Activated CD8-positive, alpha-beta memory T cell treated with anti-CD3 and anti-CD28 coated beads for 36 hours (primary cell): Measurements from ENCODE around the gene ATP11C. TPM values are rescaled to one million over a fixed set of nuclear protein-coding genes. Genes with fewer than 3 reads are reported as not detected.

Experiments
- CTCF ChIA-PET: fragments of 350-600 bp; sonication (Branson Sonifier 250); formaldehyde crosslinking; loops from one replicate; lab custom pipeline; 2021; ENCODE audit warnings: antibody characterized with exemption; lab: Charles Lee
- POLR2A ChIA-PET: fragments of 350-600 bp; sonication (Branson Sonifier 250); formaldehyde crosslinking; loops from one replicate; lab custom pipeline; 2021; ENCODE audit warnings: antibody characterized with exemption; lab: Charles Lee
- total RNA-seq, 2 experiments: library from RNA; stranded (reverse); gene quantifications; one replicate each; pipeline ENCODE4 v1.2.3, GENCODE V29; 2021

The ATP11C gene
- total RNA-seq, 2 experiments from 2014 or later, result 18.6 to 20.2 TPM

- POLR2A ChIA-PET, result no interaction called here
- CTCF ChIA-PET, result no interaction called here
Observed at GRCh38 chrX:139826065-139827044, 106.5 kb downstream of the ATP11C start.

- CTCF ChIA-PET, result no interaction called here
- POLR2A ChIA-PET, result no interaction called here
Observed at GRCh38 chrX:139825618-139826017, 107.2 kb downstream of the ATP11C start.

- POLR2A ChIA-PET, result interaction anchor here (0.5 kb wide), 1 partner anchor 40 kb away, joined by 3 read pairs; no protein-coding TSS in a partner anchor
- CTCF ChIA-PET, result no interaction called here
Observed at GRCh38 chrX:139823806-139824205, 109.0 kb downstream of the ATP11C start.

- POLR2A ChIA-PET, result no interaction called here
- CTCF ChIA-PET, result no interaction called here
Observed at GRCh38 chrX:139820358-139820984, 112.4 kb downstream of the ATP11C start.

- ChIA-PET CTCF (no interaction called here), POLR2A (no interaction called here)
Observed at GRCh38 chrX:139816204-139816603, 116.6 kb downstream of the ATP11C start.

GRCh38 chrX:139815771-139816170 lies 117.1 kb downstream of the ATP11C start:
- CTCF ChIA-PET, result no interaction called here
- POLR2A ChIA-PET, result no interaction called here

GRCh38 chrX:139811942-139812629 lies 120.8 kb downstream of the ATP11C start:
- ChIA-PET CTCF (no interaction called here), POLR2A (no interaction called here)

- POLR2A ChIA-PET, result no interaction called here
- CTCF ChIA-PET, result no interaction called here
Observed at GRCh38 chrX:139804482-139804881, 128.4 kb downstream of the ATP11C start.

- CTCF ChIA-PET, result no interaction called here
- POLR2A ChIA-PET, result no interaction called here
Observed at GRCh38 chrX:139803224-139803623, 129.6 kb downstream of the ATP11C start.

GRCh38 chrX:139802048-139802447 lies 130.8 kb downstream of the ATP11C start:
- ChIA-PET CTCF (no interaction called here), POLR2A (no interaction called here)

- ChIA-PET CTCF (no interaction called here), POLR2A (interaction anchor here (0.6 kb wide), 1 partner anchor 125 kb away, joined by 3 read pairs; no protein-coding TSS in a partner anchor)
Observed at GRCh38 chrX:139801397-139801813, 131.4 kb downstream of the ATP11C start.

- CTCF ChIA-PET, result no interaction called here
- POLR2A ChIA-PET, result no interaction called here
Observed at GRCh38 chrX:139798701-139799100, 134.2 kb downstream of the ATP11C start.

GRCh38 chrX:139795196-139795595 lies 137.7 kb downstream of the ATP11C start:
- ChIA-PET CTCF (no interaction called here), POLR2A (no interaction called here)

GRCh38 chrX:139787601-139788000 lies 145.3 kb downstream of the ATP11C start:
- CTCF ChIA-PET, result no interaction called here
- POLR2A ChIA-PET, result no interaction called here

- POLR2A ChIA-PET, result no interaction called here
- CTCF ChIA-PET, result no interaction called here
Observed at GRCh38 chrX:139784807-139785206, 148.0 kb downstream of the ATP11C start.

- POLR2A ChIA-PET, result interaction anchor here (0.7 kb wide), 1 partner anchor 40 kb away, joined by 3 read pairs; no protein-coding TSS in a partner anchor
- CTCF ChIA-PET, result no interaction called here
Observed at GRCh38 chrX:139783959-139784358, 148.9 kb downstream of the ATP11C start.

- CTCF ChIA-PET, result no interaction called here
- POLR2A ChIA-PET, result no interaction called here
Observed at GRCh38 chrX:139783030-139783429, 149.8 kb downstream of the ATP11C start.

- CTCF ChIA-PET, result no interaction called here
- POLR2A ChIA-PET, result no interaction called here
Observed at GRCh38 chrX:139776599-139776998, 156.3 kb downstream of the ATP11C start.

GRCh38 chrX:139770366-139770765 lies 162.5 kb downstream of the ATP11C start:
- ChIA-PET POLR2A (no interaction called here), CTCF (no interaction called here)

GRCh38 chrX:139766545-139766983 lies 166.3 kb downstream of the ATP11C start:
- ChIA-PET POLR2A (no interaction called here), CTCF (no interaction called here)
